Right kidney (tissue), 1 donor: Measurements from ENCODE around the gene CXCR5.

Experiments used
- DNase-seq: peaks from one replicate; pipeline ENCODE4 v3.0.0-alpha.2; 2016

The CXCR5 gene

GRCh38 chr11:118912742-118913410, 29.2 kb downstream of the CXCR5 start:
- no peak for DNase-seq

DNA sequence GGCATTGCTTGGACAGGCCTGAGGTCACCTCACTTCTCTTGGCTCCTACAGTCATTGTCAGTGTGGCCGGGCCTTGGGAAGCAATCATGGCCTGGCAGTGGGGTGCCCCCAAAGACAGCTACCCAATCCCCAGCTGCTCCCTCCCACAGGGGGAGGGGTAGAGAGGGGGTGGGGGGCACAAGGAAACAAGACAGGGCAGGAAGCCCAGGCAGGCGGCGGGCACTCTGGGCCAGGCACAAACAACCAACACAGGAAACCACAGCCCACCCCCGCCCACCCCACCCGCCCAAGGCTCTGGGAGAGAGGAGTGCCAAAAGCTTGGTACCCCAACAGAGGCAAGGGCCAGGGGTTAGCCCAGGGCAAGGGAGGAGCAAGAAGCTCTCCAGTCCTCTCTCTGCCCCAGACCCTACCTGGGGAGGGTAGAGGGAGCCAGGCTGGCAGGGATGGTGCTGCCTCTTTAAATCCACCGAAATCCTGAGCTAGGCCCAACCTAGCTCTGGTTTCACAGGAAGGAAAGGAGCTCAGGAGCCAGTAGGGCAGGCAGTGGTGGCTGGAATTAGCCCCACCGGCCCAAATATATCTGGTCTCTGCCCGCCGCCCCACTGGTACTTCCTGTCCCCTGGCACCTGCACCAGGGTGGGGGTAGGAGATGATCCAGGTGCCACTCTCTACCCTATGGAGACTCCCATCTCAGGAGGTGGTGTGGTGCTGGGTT, 29.9 kb downstream of the CXCR5 start:
- peak; percentile 44 for DNase-seq

DNA sequence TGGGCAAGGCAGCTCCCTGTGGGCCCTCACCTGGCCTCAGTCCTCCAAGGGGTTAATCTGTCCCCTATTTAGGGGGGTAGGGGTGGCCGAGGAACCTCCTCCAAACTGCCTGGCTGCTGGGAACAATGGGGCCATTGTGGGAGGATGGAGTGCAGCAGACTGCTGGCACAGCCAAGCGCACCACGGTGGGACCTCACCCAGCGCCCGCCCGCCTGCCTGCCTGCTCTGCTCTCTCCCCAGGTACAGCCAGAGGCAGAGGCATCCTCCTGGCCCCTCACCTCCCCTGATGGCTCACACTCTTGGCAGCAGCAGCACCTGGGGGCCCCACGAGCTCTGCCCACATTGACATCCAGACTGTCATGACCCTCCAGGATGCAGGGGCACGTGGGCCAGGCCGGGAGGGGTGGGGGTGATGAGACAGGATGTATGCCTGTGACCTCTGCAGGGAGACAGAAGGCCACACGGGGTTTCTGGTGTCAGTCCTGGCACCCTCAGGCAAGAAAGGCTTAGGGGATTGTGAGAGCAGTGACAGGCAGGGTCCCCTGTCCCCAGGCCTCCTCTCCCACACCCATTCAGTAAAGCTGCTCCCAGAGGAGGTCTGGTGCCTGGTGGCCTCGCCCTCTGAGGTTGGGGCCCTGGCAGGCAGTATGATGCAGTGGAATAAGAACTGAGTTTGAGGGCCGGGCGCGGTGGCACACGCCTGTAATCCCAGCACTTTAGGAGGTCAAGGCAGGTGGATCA, 30.7 kb downstream of the CXCR5 start:
- DNase-seq = peak; percentile 48

GRCh38 chr11:118914987-118915386, 31.3 kb downstream of the CXCR5 start:
- no peak for DNase-seq

DNA sequence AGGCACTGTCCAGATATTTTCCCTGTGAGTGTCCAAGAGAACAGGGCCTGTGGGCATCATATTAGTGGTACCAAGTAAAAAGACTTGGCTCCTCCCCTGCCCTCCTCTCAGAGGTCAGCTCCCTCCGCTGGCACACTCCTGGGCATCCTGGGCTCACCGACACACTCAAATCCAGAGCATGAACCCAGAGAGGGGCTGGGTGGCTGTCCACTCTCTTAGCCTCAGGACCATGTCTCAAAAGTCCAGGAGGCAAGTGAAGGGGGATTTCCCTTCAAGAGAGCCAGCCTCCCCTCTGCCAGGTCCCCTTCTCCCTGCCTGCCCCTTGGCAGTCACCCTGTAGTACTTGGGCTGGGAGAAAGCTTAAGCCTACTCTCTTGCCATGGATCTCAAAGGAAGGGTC, 31.7 kb downstream of the CXCR5 start:
- no peak for DNase-seq

GRCh38 chr11:118915941-118916841, 32.5 kb downstream of the CXCR5 start:
- no peak for DNase-seq

- DNase-seq = no peak
These were observed 33.2 kb downstream of the CXCR5 start for GRCh38 chr11:118916842-118917388.

GRCh38 chr11:118917481-118918127, 33.9 kb downstream of the CXCR5 start:
- no peak for DNase-seq

DNA sequence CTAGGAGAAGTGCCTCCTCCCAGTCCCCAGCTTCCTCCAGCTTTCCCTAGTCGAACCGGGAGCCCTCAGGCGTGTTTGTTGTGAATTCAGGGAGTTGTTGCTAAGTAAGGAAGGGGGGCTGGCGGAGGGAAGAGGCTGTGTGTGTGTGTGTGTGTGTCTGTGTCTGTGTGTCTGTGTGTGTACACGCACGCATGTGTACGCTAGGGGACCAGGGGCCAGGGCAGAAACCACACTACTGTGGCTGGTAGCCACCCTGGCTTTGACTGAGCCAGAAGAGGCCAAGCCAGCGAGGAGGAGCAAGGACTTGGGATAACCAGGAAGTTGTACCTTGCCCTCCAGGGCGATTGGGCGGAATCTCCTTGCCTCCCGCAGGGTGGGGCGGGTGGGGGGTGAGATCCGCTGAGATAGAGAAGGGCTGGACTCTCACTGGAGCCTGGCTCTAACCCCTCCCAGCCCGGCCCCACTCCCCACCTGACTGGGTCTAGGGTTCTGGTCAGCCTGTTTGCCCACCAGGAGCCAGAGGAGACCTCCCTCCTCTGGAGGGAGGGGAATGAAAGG, 34.5 kb downstream of the CXCR5 start:
- peak; percentile 76 for DNase-seq

DNA sequence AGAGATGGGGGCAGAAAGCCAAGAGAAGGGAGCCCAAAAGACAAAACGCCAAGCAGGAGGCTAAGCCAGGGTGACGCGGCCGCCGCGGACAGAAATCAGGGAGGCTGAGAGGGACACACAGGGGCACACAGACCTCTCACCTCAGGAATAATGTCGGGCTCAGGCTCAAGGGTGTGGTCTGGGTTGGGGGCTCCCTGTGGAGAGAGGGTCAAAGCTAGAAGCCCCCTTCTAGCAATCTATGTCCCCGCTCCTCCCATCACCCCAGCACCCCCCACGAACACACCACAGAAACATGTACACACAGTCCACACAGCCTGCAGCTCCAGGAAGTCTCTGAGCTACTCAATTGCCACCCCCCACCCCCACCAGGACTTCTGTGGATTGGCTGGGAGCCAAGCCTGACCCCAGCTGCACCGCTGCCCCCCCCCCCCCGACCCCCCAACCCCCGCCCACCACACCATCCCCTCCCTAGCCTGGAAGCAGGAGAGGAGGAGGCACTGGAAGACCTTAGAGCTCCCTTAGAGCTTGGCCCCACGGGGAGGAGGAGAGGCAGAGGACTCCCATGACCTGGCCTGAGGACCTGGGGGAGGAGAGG, 35.1 kb downstream of the CXCR5 start:
- DNase-seq = peak; percentile 64

DNA sequence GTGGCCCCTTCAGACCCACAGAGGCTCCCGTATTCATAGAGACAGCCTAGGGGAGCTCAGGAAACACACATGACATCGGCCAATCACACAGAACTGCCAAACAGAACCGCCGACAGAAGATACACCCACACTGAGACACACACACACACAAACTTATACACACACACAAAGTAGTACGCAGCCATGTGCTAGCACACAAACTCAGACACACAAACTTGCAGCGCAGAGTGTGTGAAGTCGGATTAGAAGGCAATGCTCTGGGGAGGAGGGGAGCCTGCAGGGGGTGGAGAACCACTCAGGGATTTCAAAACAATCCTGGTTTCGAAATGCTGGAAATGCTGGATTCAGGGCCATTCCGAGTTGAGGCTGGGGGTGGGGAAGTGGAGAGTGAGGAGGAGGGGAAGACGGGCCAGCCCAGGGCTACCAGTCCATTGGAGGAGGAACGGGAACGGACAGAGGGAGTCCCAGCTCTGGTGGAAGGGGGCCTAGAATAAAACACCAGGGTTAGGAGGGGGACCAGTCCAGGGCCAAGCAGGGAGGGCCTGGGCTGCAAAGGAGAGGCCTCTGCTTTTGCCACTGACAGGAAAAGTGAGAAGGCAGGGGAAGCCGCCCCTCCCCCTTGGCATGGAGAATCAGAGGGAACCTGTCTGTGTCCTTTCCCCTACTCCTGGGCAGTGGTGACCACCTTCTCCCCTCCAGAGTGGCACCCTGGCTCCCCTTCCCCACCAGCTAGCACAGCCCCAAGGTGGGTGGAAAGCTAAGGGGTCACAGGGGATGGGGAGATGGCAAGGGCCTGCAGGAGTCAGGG, 37.6 kb downstream of the CXCR5 start:
- peak; percentile 51 for DNase-seq

GRCh38 chr11:118921929-118922744, 38.4 kb downstream of the CXCR5 start:
- peak; percentile 47 for DNase-seq

DNA sequence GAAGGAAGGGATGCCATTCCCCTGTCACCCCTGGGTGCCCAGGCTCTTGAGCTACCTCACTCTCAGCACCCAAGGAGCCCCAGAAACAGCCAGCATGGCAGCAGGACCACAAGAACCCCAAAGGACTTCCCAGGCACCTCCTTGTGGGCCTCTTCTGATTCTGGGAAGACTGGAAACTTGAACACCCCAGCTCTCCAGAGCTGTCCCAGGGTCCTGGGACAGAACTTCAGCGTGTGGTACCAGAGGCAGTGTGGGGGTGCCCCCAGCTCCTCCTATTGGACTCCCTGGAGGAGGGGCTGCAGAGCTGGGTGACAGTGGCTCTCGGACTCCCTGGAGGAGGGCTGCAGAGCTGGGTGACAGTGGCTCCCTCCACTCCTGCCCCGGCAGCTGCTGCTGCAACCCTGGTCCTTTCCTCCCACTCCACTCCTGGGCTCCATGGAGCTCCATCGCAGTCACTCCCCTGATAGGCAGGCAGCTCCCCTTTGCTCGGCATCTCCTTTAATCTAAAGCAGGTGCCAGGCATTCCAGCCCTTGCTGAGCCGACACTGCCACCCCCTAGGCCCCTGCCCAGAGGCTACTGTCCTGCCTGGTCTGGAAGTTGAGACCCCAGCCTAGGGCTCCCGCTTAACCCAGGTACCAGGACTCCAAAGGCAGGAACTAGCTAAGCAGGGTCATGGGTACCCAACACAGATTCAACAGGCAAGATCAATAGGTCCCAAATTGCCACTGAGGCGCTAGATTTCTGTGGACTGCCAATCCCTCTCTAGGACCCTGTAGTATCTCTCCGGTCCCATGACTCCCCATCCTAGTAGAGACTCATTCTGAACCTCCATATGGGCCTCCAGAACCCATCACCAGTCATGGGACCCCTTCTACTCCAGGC, 39.3 kb downstream of the CXCR5 start:
- no peak for DNase-seq

DNA sequence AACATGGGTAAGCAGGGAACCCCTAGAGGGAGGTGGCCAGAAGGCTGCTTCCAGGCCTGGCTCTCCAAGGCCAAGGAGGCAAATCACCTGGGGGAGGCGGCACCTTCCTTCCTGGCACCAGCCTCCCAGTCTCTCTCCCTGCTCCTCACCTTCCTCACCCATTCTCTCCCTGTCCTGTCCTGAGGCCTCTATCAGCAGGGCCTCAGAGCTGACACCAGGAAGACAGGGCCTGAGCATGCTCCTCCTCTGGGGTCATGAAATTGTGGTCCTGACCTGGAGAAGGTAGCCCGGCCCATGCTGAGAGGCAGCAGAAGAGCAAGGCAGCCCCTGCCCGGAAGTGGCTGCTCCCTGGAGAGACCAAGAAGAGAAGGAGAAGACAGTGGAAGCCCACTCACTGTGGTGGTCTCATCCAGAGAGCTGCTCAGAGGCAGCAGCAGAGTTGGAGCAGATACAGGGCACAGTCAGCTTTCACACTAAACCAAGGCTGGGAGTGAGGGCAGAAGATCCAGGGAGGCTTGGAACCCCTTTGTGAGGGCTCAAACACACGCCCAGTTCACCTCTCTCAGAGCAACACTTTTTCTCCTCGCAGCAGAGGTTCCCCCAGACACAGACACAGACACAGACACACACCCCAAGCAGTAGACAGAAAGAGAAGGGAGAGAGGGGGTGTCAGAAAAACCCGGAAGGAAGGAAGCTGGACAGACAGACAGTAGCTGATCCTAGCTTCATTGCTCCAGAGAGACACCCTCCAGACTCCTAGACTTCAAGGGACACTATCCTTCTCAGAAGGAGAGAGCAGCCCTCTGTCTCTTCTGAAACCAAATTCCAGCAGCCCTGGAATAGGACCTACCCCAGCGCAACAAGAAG, 40.3 kb downstream of the CXCR5 start:
- no peak for DNase-seq

GRCh38 chr11:118924591-118925585, 41.2 kb downstream of the CXCR5 start:
- peak; percentile 76 for DNase-seq
